Endothelial cell of umbilical vein (primary cell): ENCODE measurements around the gene RAB32. TPM values are rescaled to one million over a fixed set of nuclear protein-coding genes. Genes with fewer than 3 reads are reported as not detected.
A peak's percentile ranks its signal among the peaks of the same experiment; 100 is the strongest.

Experiments used
- BruUV-seq: library from RNA; stranded (reverse); fragments of 400-500 nt; replicated peaks from 2 replicates; lab custom pipeline; 2021; lab: Mats Ljungman, UMichigan
- CTCF ChIA-PET: fragments of 300-600, 350-600 bp; sonication (Branson Sonifier 250); formaldehyde crosslinking; loops from one replicate; lab custom pipeline; 2021; ENCODE audit warnings: antibody characterized with exemption, inconsistent platforms; lab: Charles Lee
- POLR2A ChIA-PET: fragments of 300-600, 350-600 bp; sonication (Branson Sonifier 250); formaldehyde crosslinking; loops from one replicate; lab custom pipeline; 2021; ENCODE audit warnings: antibody characterized with exemption, inconsistent platforms; lab: Charles Lee
- DNase-seq: peaks from one replicate; pipeline ENCODE4 v3.0.0-alpha.2; 2011; ENCODE audit warnings: low read depth, low spot score
- FAIRE-seq: peaks from 2 replicates; lab custom pipeline; 2011; peaks lifted over from hg19 to GRCh38; lab: Jason Lieb, UNC
- H2AFZ ChIP-seq: 2 replicates; pipeline ENCODE4 v1.6.0; 2012; ENCODE audit warnings: low read depth, low read length, control low read depth, inconsistent platforms
- H3K27ac ChIP-seq: 2 replicates; pipeline ENCODE4 v1.5.1; 2011; ENCODE audit warnings: low read depth, mild to moderate bottlenecking, control low read depth, low read length, moderate library complexity; ENCODE audit not compliant: insufficient read depth
- H3K27me3 ChIP-seq, 2 experiments: 2 replicates each; pipeline versions ENCODE4 v1.6.0 to v1.6.1; 2011; ENCODE audit warnings: low read length in 2 of 2, mixed read lengths in 1 of 2; ENCODE audit not compliant: control insufficient read depth in 2 of 2, insufficient read depth in 2 of 2
- H3K36me3 ChIP-seq, 2 experiments: 2 replicates in 1 of 2; 3 replicates in 1 of 2; pipeline ENCODE4 v1.5.1; 2011; ENCODE audit warnings: low read length in 2 of 2, mild to moderate bottlenecking in 1 of 2, moderate library complexity in 1 of 2; ENCODE audit not compliant: control insufficient read depth in 2 of 2, insufficient read depth in 2 of 2; ENCODE audit errors: extremely low read depth in 1 of 2
- H3K4me1 ChIP-seq: 3 replicates; pipeline ENCODE4 v1.5.1; 2011; ENCODE audit warnings: mild to moderate bottlenecking, low read length; ENCODE audit not compliant: control insufficient read depth, insufficient read depth; ENCODE audit errors: extremely low read depth
- H3K4me2 ChIP-seq: 2 replicates; pipeline ENCODE4 v1.6.1; 2011; ENCODE audit warnings: low read length, control low read depth, mixed read lengths; ENCODE audit not compliant: insufficient read depth
- H3K4me3 ChIP-seq, 3 experiments: fragments of 200-600 bp in 1 of 3; sonication (generic), shearing (Covaris generic) in 1 of 3; replicated peaks in 1 of 3; 2 replicates each; pipeline ENCODE4 v1.5.1; 2011 to 2016; ENCODE audit warnings: control low read depth in 3 of 3, low read length in 3 of 3, mild to moderate bottlenecking in 2 of 3, inconsistent platforms in 1 of 3, low read depth in 1 of 3, moderate library complexity in 1 of 3; ENCODE audit not compliant: insufficient read depth in 1 of 3
- H3K79me2 ChIP-seq: 2 replicates; pipeline ENCODE4 v1.6.0; 2012; ENCODE audit warnings: low read length, inconsistent platforms; ENCODE audit not compliant: control insufficient read depth, insufficient read depth
- H3K9ac ChIP-seq: replicated peaks from 2 replicates; pipeline ENCODE3; 2011; ENCODE audit warnings: low read length, control low read depth; ENCODE audit not compliant: insufficient read depth; ENCODE audit errors: extremely low read depth
- H3K9me1 ChIP-seq: replicated peaks from 3 replicates; pipeline ENCODE4 v1.6.0; 2011; ENCODE audit warnings: mild to moderate bottlenecking, low read length; ENCODE audit not compliant: control insufficient read depth, insufficient read depth; ENCODE audit errors: extremely low read depth
- H3K9me3 ChIP-seq: replicated peaks from 2 replicates; pipeline ENCODE4 v1.5.1; 2012; ENCODE audit warnings: low read length, inconsistent platforms; ENCODE audit not compliant: control insufficient read depth, insufficient read depth
- H4K20me1 ChIP-seq: replicated peaks from 2 replicates; pipeline ENCODE3; 2011; ENCODE audit warnings: mild to moderate bottlenecking, low read length; ENCODE audit not compliant: control insufficient read depth, insufficient read depth; ENCODE audit errors: extremely low read depth
- FOS ChIP-seq: IDR thresholded peaks from 2 replicates; pipeline ENCODE4 v1.6.1; 2011; ENCODE audit warnings: mild to moderate bottlenecking, low read length, moderate library complexity, borderline replicate concordance; ENCODE audit not compliant: insufficient read depth
- MYC ChIP-seq: IDR thresholded peaks from one replicate; pipeline ENCODE4 v1.6.1; 2011; ENCODE audit warnings: mild to moderate bottlenecking, low read depth, low read length
- dilution Hi-C: fragments of 300-500 bp; cut with MboI; formaldehyde crosslinking; loops from one replicate; pipeline ENCODE4 v1.15.0; 2019; ENCODE audit warnings: low sequenced_read_pairs; ENCODE audit not compliant: extremely low pct_ligation_motif_present
- intact Hi-C: fragments of 100-400 bp; cut with micrococcal nuclease; formaldehyde crosslinking; loops from one replicate; pipeline ENCODE4 v1.10.0; 2022
- polyA plus RNA-seq, 4 experiments: library from polyadenylated mRNA; depleted of rRNA in 3 of 4; stranded (reverse) in 3 of 4; unstranded in 1 of 4; fragments of >200 nt; gene quantifications; 2 replicates each; pipeline versions ENCODE4 v1.2.1 to v1.2.3, GENCODE V29; 2011 to 2012; ENCODE audit warnings: missing spikeins in 1 of 4
- total RNA-seq: library from RNA; stranded (reverse); gene quantifications from 2 replicates; pipeline ENCODE4 v1.2.3, GENCODE V29; 2021
- TF ChIP-seq, protein P1 (sequence below): IDR thresholded peaks from 2 replicates; pipeline ENCODE4 v1.6.1; 2011; ENCODE audit not compliant: insufficient read depth, insufficient read length
- TF ChIP-seq, protein P2 (sequence below), 2 donors: IDR thresholded peaks; 1 replicate in 1 of 2; 2 replicates in 1 of 2; pipeline ENCODE4 v1.5.1; 2011; ENCODE audit warnings: low read length in 2 of 2, mild to moderate bottlenecking in 2 of 2, moderate library complexity in 2 of 2, control low read depth in 1 of 2, inconsistent platforms in 1 of 2, low read depth in 1 of 2; ENCODE audit not compliant: insufficient read depth in 1 of 2; ENCODE audit errors: extremely low read depth in 1 of 2

Gene RAB32
- total and polyA plus RNA-seq, 2 donors (not counting 3 experiments of a cell fraction or from before 2014, with no cell fraction given), result 49.6 to 78.3 TPM

DNA sequence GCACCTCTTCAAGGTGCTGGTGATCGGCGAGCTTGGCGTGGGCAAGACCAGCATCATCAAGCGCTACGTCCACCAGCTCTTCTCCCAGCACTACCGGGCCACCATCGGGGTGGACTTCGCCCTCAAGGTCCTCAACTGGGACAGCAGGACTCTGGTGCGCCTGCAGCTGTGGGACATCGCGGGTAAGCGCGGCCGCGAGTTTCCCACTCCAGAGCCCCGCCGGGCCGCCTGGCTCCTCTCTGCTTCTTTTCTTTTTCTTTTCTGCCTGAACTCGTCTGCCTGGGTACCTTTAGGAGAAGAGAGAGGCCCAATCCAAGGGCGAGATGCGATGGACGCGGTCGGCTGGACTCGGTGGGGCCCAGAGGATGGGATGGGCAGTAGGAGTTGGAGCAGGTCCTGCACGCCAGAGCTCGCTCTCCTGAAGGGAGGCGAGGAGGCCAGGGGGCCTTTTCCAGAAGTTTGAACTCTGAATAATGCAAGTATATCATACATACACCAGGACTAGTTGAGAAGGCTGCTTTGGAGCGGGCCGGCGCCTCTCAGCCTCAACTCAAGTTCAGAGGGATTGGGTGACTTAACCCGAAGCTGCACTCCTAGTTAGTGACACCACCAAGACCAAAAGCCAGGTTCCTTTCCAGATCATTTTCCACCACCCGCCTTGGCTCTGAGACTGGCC lies 445 bp downstream of the RAB32 start:
- Histone ChIP-seq H3K4me1 (peaks cover 33% of the 10 kb centered on the region), H4K20me1 (no peaks in the 10 kb centered on the region), H3K9me1 (no peaks in the 10 kb centered on the region), H3K79me2 (peaks cover 50% of the 10 kb centered on the region), H3K36me3 (no peaks in the 10 kb centered on the region), H3K9ac (peak overlapping the region; percentile 80), H3K9me3 (no peaks in the 10 kb centered on the region), H2AFZ (peak overlapping the region; percentile 3), H3K4me2 (peak overlapping the region; percentile 54), H3K4me3 (peak overlapping the region; percentile 78 to 95 (median 87)), H3K27me3 (no peaks in the 10 kb centered on the region), H3K27ac (peak overlapping the region; percentile 51)
- TF ChIP-seq, protein P1, sequence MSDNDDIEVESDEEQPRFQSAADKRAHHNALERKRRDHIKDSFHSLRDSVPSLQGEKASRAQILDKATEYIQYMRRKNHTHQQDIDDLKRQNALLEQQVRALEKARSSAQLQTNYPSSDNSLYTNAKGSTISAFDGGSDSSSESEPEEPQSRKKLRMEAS, result no peak
- TF ChIP-seq FOS (no peak), MYC (no peak)
- TF ChIP-seq, protein P2, sequence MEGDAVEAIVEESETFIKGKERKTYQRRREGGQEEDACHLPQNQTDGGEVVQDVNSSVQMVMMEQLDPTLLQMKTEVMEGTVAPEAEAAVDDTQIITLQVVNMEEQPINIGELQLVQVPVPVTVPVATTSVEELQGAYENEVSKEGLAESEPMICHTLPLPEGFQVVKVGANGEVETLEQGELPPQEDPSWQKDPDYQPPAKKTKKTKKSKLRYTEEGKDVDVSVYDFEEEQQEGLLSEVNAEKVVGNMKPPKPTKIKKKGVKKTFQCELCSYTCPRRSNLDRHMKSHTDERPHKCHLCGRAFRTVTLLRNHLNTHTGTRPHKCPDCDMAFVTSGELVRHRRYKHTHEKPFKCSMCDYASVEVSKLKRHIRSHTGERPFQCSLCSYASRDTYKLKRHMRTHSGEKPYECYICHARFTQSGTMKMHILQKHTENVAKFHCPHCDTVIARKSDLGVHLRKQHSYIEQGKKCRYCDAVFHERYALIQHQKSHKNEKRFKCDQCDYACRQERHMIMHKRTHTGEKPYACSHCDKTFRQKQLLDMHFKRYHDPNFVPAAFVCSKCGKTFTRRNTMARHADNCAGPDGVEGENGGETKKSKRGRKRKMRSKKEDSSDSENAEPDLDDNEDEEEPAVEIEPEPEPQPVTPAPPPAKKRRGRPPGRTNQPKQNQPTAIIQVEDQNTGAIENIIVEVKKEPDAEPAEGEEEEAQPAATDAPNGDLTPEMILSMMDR (IDR thresholded peaks at IDR 0.05; ENCODE audit: extremely low read depth in 1 of 2, insufficient read depth in 1 of 2, low read depth in 1 of 2, low read length in 2 of 2), result no peak
- TSS peak; percentile 49 for BruUV-seq
- DNase-seq (peak; percentile 64), FAIRE-seq (peak; percentile 40)
- dilution Hi-C loops (no loop called here), intact Hi-C loops (loop anchor here (1.0 to 10.0 kb wide), 12 partner anchors 55 to 809 kb away; partner anchors contain the start of genes ADGB, EPM2A, FBXO30 and SHPRH)
- ChIA-PET CTCF (interaction anchor here (0.6 to 2.6 kb wide), 10 partner anchors 8 to 580 kb away, joined by 3 to 10 read pairs (median 3); partner anchors contain the start of gene SHPRH), POLR2A (no interaction called here)
